OCI-LY7 (cell line): ENCODE data around the gene COPE. TPM values are rescaled to one million over a fixed set of nuclear protein-coding genes. Genes with fewer than 3 reads are reported as not detected.

Experiments
- BruUV-seq: library from RNA; stranded (reverse); fragments of 400-500 nt; replicated peaks from 2 replicates; lab custom pipeline; 2021; lab: Mats Ljungman, UMichigan
- CTCF ChIA-PET: fragments of 300-600 bp; sonication (Branson Sonifier 250); formaldehyde crosslinking; loops from one replicate; lab custom pipeline; 2022; ENCODE audit warnings: antibody characterized with exemption; ENCODE audit not compliant: unreplicated experiment; lab: Charles Lee
- POLR2A ChIA-PET: fragments of 300-600 bp; sonication (Branson Sonifier 250); formaldehyde crosslinking; loops from one replicate; lab custom pipeline; 2022; ENCODE audit warnings: antibody characterized with exemption; lab: Charles Lee
- DNase-seq: peaks from one replicate; pipeline ENCODE4 v3.0.0-alpha.2; 2015; ENCODE audit warnings: low spot score
- H2AFZ ChIP-seq: fragments of 200-600 bp; sonication (generic), shearing (Covaris generic); 2 replicates; pipeline ENCODE4 v1.6.1; 2014; ENCODE audit warnings: mild to moderate bottlenecking, antibody characterized with exemption, low read length, moderate library complexity
- H3K27ac ChIP-seq: fragments of 200-600 bp; sonication (generic); 2 replicates; pipeline ENCODE4 v1.5.1; 2014; ENCODE audit warnings: mixed run types, low read depth, mild to moderate bottlenecking, moderate library complexity, low read length, inconsistent platforms; ENCODE audit not compliant: poor library complexity, severe bottlenecking
- H3K36me3 ChIP-seq: fragments of 200-600 bp; sonication (generic); 2 replicates; pipeline ENCODE4 v1.6.1; 2014; ENCODE audit warnings: mild to moderate bottlenecking, antibody characterized with exemption, low read length, moderate library complexity, mixed read lengths; ENCODE audit not compliant: insufficient read depth
- H3K4me1 ChIP-seq: fragments of 200-600 bp; sonication (generic); 2 replicates; pipeline ENCODE4 v1.5.1; 2014; ENCODE audit warnings: mild to moderate bottlenecking, low read length; ENCODE audit not compliant: insufficient read depth, poor library complexity, severe bottlenecking
- H3K4me2 ChIP-seq: fragments of 200-600 bp; sonication (generic); 2 replicates; pipeline ENCODE4 v1.6.1; 2014; ENCODE audit warnings: mild to moderate bottlenecking, low read length
- H3K4me3 ChIP-seq: fragments of 200-600 bp; sonication (generic); 2 replicates; pipeline ENCODE4 v1.5.1; 2014; ENCODE audit warnings: mild to moderate bottlenecking, low read depth, low read length; ENCODE audit not compliant: poor library complexity, severe bottlenecking
- H3K79me2 ChIP-seq: fragments of 200-600 bp; sonication (generic); 2 replicates; pipeline ENCODE4 v1.6.1; 2016; ENCODE audit warnings: low read depth, mild to moderate bottlenecking, low read length, moderate library complexity, mixed read lengths; ENCODE audit not compliant: insufficient read depth
- H3K9me2 ChIP-seq: fragments of 200-600 bp; sonication (generic); 2 replicates; pipeline ENCODE4 v1.6.1; 2016; ENCODE audit warnings: mild to moderate bottlenecking, low read length, mixed read lengths; ENCODE audit not compliant: insufficient read depth
- H3K9me3 ChIP-seq: fragments of 200-600 bp; sonication (generic); 2 replicates; pipeline ENCODE4 v1.6.1; 2014; ENCODE audit warnings: mild to moderate bottlenecking, mixed run types, low read length, mixed read lengths
- H4K20me1 ChIP-seq: fragments of 200-600 bp; sonication (generic); 2 replicates; pipeline ENCODE4 v1.6.1; 2014; ENCODE audit warnings: mild to moderate bottlenecking, antibody characterized with exemption, low read length, moderate library complexity, mixed read lengths; ENCODE audit not compliant: insufficient read depth
- EZH2phosphoT487 ChIP-seq: fragments of 200-600 bp; sonication (generic); IDR thresholded peaks from 2 replicates; pipeline ENCODE4 v1.6.1; 2018; ENCODE audit warnings: low read depth, borderline replicate concordance, mild to moderate bottlenecking, mixed run types, antibody characterized with exemption, low read length, moderate library complexity, mixed read lengths
- intact Hi-C: fragments of 100-400 bp; cut with micrococcal nuclease; formaldehyde crosslinking; loops from one replicate; pipeline ENCODE4 v1.10.0; 2022; ENCODE audit not compliant: unreplicated experiment
- total RNA-seq, 2 experiments: library from RNA; depleted of rRNA in 1 of 2; stranded (reverse); fragments of >200 nt in 1 of 2; shearing (Covaris generic) in 1 of 2; gene quantifications; 2 replicates each; pipeline ENCODE4 v1.2.3, GENCODE V29; 2014 to 2022
- TF ChIP-seq, protein P1 (sequence below): fragments of 200-600 bp; sonication (generic); conservative IDR thresholded peaks from 2 replicates; pipeline ENCODE4 v1.5.1; 2014; ENCODE audit warnings: mild to moderate bottlenecking, antibody characterized with exemption, low read length, moderate library complexity, mixed read lengths

COPE gene
- total RNA-seq, 2 experiments from 2014 or later, result 255 to 256 TPM

DNA sequence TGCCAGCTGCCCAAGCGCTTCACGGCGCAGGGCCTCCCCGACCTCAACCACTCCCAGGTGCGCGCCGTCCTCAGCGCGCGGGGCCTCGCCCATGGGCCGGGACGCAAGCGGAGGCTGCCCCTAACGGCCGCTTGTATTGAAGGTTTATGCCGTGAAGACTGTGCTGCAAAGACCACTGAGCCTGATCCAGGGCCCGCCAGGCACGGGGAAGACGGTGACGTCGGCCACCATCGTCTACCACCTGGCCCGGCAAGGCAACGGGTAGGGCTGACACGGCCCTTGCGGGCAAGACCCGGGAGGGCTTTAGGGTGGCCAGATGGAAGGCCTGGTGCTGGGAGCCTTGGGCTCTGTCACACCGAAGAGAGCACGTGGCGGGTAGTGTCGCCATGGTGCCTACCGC, 64.2 kb downstream of the COPE start:
- Histone ChIP-seq H2AFZ (no peak overlapping the region), H3K9me3 (no peaks in the 10 kb centered on the region), H3K27ac (no peak overlapping the region), H4K20me1 (0 out of 2 replicates have a peak, but pooled peaks cover 4% of the 10 kb centered on the region), H3K4me3 (no peak overlapping the region), H3K4me2 (no peak overlapping the region), H3K79me2 (no peaks in the 10 kb centered on the region), H3K36me3 (peaks cover 100% of the 10 kb centered on the region), H3K4me1 (no peaks in the 10 kb centered on the region), H3K9me2 (no peaks in the 10 kb centered on the region)
- TF ChIP-seq, protein P1, sequence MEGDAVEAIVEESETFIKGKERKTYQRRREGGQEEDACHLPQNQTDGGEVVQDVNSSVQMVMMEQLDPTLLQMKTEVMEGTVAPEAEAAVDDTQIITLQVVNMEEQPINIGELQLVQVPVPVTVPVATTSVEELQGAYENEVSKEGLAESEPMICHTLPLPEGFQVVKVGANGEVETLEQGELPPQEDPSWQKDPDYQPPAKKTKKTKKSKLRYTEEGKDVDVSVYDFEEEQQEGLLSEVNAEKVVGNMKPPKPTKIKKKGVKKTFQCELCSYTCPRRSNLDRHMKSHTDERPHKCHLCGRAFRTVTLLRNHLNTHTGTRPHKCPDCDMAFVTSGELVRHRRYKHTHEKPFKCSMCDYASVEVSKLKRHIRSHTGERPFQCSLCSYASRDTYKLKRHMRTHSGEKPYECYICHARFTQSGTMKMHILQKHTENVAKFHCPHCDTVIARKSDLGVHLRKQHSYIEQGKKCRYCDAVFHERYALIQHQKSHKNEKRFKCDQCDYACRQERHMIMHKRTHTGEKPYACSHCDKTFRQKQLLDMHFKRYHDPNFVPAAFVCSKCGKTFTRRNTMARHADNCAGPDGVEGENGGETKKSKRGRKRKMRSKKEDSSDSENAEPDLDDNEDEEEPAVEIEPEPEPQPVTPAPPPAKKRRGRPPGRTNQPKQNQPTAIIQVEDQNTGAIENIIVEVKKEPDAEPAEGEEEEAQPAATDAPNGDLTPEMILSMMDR, result no peak
- no peak for TF ChIP-seq EZH2phosphoT487
- intact Hi-C loops, result no loop called here
- CTCF ChIA-PET, result no interaction called here
- BruUV-seq, result no TSS peak
- POLR2A ChIA-PET, result interaction anchor here (1.0 kb wide), 1 partner anchor 8 kb away, joined by 4 read pairs; no protein-coding TSS in a partner anchor
- DNase-seq, result no peak

DNA sequence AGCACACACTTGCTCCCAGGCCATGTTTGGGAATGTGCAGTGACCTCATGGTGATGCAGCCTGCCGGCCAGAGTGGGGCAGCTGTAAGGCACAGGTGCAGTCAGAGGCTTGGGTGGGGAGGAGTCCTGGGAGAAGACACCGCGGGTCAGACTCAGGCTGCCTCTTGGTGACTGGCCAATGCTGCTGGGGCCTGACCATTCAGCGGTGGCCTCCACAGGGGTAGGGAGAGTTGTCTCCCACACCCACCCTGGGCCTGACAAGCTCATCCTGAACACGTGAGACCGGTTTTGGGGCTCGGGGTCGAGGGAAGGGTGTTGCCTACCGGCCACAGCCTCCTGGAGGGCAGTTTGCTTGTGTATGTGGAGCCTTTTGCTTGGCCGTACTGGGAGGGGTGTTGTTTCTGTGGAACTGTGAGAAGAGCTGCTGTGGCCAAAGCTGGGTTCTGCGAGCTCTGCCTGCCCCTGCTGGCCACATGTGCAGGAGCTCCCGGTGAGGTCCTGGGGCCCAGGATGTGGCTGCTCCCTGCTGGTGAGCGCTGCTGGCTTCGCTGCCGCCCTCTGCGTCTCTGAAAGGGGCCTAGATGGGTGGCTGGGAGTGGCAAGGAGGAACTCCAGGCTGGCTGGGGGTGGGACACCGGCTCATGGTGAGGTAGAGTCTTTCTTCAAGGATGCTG, 65.3 kb downstream of the COPE start:
- Histone ChIP-seq H3K79me2 (peaks cover 10% of the 10 kb centered on the region; the same call in 1 of the 2 replicates), H3K4me1 (no peaks in the 10 kb centered on the region), H3K27ac (no peak overlapping the region), H2AFZ (no peak overlapping the region), H3K9me3 (no peaks in the 10 kb centered on the region), H3K36me3 (peaks cover 100% of the 10 kb centered on the region), H3K4me2 (no peak overlapping the region), H3K9me2 (no peaks in the 10 kb centered on the region), H4K20me1 (0 out of 2 replicates have a peak, but pooled peaks cover 5% of the 10 kb centered on the region), H3K4me3 (no peak overlapping the region)
- POLR2A ChIA-PET, result no interaction called here
- BruUV-seq, result no TSS peak
- TF ChIP-seq, protein P1, result no peak
- TF ChIP-seq EZH2phosphoT487, result no peak
- DNase-seq, result no peak
- intact Hi-C loops, result no loop called here
- CTCF ChIA-PET, result no interaction called here

DNA sequence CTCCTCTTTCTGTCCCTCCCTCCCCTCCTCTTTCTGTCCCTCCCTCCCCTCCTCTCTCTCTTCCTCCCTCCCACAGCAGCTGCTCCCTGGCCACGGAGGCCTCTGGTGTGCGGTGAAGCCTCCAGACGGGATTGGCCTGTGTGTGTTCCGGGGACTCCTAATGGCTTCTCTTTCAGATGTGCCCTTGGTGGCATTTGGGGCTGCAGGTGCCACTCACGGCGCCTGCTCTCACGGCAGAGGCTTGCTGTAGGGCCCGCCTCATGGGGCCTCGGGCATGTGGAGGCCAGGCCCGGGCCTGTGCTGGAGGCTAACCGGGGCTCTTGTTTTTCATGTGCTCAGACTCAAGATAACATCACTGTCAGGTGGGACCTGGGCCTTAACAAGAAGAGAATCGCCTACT, 66.5 kb downstream of the COPE start:
- no peak for DNase-seq
- H3K4me2 ChIP-seq, result no peak overlapping the region
- H3K4me1 ChIP-seq, result peaks cover 8% of the 10 kb centered on the region
- BruUV-seq, result no TSS peak
- peaks cover 22% of the 10 kb centered on the region; the same call in 1 of the 2 replicates for H3K79me2 ChIP-seq
- TF ChIP-seq EZH2phosphoT487, result no peak
- TF ChIP-seq, protein P1, result no peak
- CTCF ChIA-PET, result no interaction called here
- no peaks in the 10 kb centered on the region for H3K9me2 ChIP-seq
- H3K4me3 ChIP-seq, result no peak overlapping the region
- H2AFZ ChIP-seq, result no peak overlapping the region
- intact Hi-C loops, result no loop called here
- no peak overlapping the region for H3K27ac ChIP-seq
- 0 out of 2 replicates have a peak, but pooled peaks cover 12% of the 10 kb centered on the region for H4K20me1 ChIP-seq
- H3K9me3 ChIP-seq, result no peaks in the 10 kb centered on the region
- POLR2A ChIA-PET, result no interaction called here
- peaks cover 100% of the 10 kb centered on the region for H3K36me3 ChIP-seq
